H9 (cell line): ENCODE data around the gene CNPPD1. TPM values are rescaled to one million over a fixed set of nuclear protein-coding genes. Genes with fewer than 3 reads are reported as not detected.

Experiments
- DNase-seq: peaks from one replicate; pipeline ENCODE4 v3.0.0-alpha.2; 2017
- H2AFZ ChIP-seq: one replicate; pipeline ENCODE4 v1.6.1; 2013; ENCODE audit warnings: mild to moderate bottlenecking, low read length, control low read depth, moderate library complexity
- H2AK5ac ChIP-seq: 2 replicates; pipeline ENCODE4 v1.6.1; 2013; ENCODE audit warnings: low read length, control low read depth, mixed read lengths; ENCODE audit not compliant: insufficient read length
- H2BK120ac ChIP-seq: one replicate; pipeline ENCODE4 v1.6.1; 2013; ENCODE audit warnings: low read depth, mild to moderate bottlenecking, low read length, control low read depth, inconsistent platforms; ENCODE audit not compliant: poor library complexity, severe bottlenecking
- H2BK12ac ChIP-seq: 2 replicates; pipeline ENCODE4 v1.6.1; 2013; ENCODE audit warnings: low read length, control low read depth, mixed read lengths, low read depth; ENCODE audit not compliant: insufficient read length
- H2BK15ac ChIP-seq: 2 replicates; pipeline ENCODE4 v1.6.1; 2013; ENCODE audit warnings: low read depth, low read length, control low read depth
- H2BK20ac ChIP-seq: one replicate; pipeline ENCODE4 v1.6.1; 2013; ENCODE audit warnings: low read depth, mild to moderate bottlenecking, low read length, control low read depth, inconsistent platforms; ENCODE audit not compliant: poor library complexity, severe bottlenecking
- H2BK5ac ChIP-seq: 2 replicates; pipeline ENCODE4 v1.6.1; 2013; ENCODE audit warnings: low read length, control low read depth, mixed read lengths; ENCODE audit not compliant: insufficient read length
- H3K14ac ChIP-seq: 2 replicates; pipeline ENCODE4 v1.6.1; 2013; ENCODE audit warnings: low read length, control low read depth; ENCODE audit not compliant: insufficient read depth
- H3K18ac ChIP-seq: 2 replicates; pipeline ENCODE4 v1.6.1; 2013; ENCODE audit warnings: low read depth, mild to moderate bottlenecking, mixed read lengths, low read length, control low read depth; ENCODE audit not compliant: insufficient read length
- H3K23ac ChIP-seq: 2 replicates; pipeline ENCODE4 v1.6.1; 2013; ENCODE audit warnings: low read length, control low read depth, mixed read lengths, low read depth; ENCODE audit not compliant: insufficient read length
- H3K23me2 ChIP-seq: 2 replicates; pipeline ENCODE4 v1.6.1; 2013; ENCODE audit warnings: low read depth, mild to moderate bottlenecking, mixed read lengths, low read length, control low read depth; ENCODE audit not compliant: insufficient read length, poor library complexity, severe bottlenecking
- H3K27ac ChIP-seq: 2 replicates; pipeline ENCODE4 v1.5.1; 2013; ENCODE audit warnings: low read length, control low read depth, mixed read lengths, low read depth; ENCODE audit not compliant: insufficient read length
- H3K27me3 ChIP-seq: 2 replicates; pipeline ENCODE4 v1.6.1; 2013; ENCODE audit warnings: low read length, control low read depth, inconsistent platforms; ENCODE audit not compliant: insufficient read depth
- H3K4ac ChIP-seq: 2 replicates; pipeline ENCODE4 v1.6.1; 2013; ENCODE audit warnings: low read depth, mild to moderate bottlenecking, control low read depth, inconsistent platforms, low read length, moderate library complexity
- H3K4me1 ChIP-seq: 2 replicates; pipeline ENCODE4 v1.6.1; 2013; ENCODE audit warnings: low read length, control low read depth, inconsistent platforms; ENCODE audit not compliant: insufficient read depth
- H3K4me2 ChIP-seq: 2 replicates; pipeline ENCODE4 v1.6.1; 2013; ENCODE audit warnings: low read length, control low read depth, mixed read lengths; ENCODE audit not compliant: insufficient read length, insufficient read depth
- H3K56ac ChIP-seq: 2 replicates; pipeline ENCODE4 v1.6.1; 2013; ENCODE audit warnings: low read depth, mild to moderate bottlenecking, mixed read lengths, low read length, control low read depth; ENCODE audit not compliant: insufficient read length
- H3K79me1 ChIP-seq: 2 replicates; pipeline ENCODE4 v1.6.1; 2013; ENCODE audit warnings: low read depth, mild to moderate bottlenecking, moderate library complexity, low read length, control low read depth, inconsistent platforms; ENCODE audit not compliant: insufficient read depth, poor library complexity, severe bottlenecking
- H3K79me2 ChIP-seq: 2 replicates; pipeline ENCODE4 v1.6.1; 2013; ENCODE audit warnings: low read length, control low read depth, inconsistent platforms; ENCODE audit not compliant: insufficient read depth
- H3K9ac ChIP-seq: 2 replicates; pipeline ENCODE4 v1.6.1; 2013; ENCODE audit warnings: low read length, control low read depth, mixed read lengths; ENCODE audit not compliant: insufficient read length; ENCODE audit errors: extremely low read depth
- H3K9me3 ChIP-seq: one replicate; pipeline ENCODE4 v1.6.1; 2013; ENCODE audit warnings: low read depth, low read length, inconsistent platforms; ENCODE audit not compliant: control insufficient read depth
- H3T11ph ChIP-seq: one replicate; pipeline ENCODE4 v1.6.1; 2013; ENCODE audit warnings: mild to moderate bottlenecking, low read length, control low read depth, inconsistent platforms
- H4K20me1 ChIP-seq: one replicate; pipeline ENCODE4 v1.6.1; 2013; ENCODE audit not compliant: control insufficient read depth, insufficient read length, insufficient read depth
- H4K5ac ChIP-seq: 2 replicates; pipeline ENCODE4 v1.6.1; 2013; ENCODE audit warnings: low read depth, mild to moderate bottlenecking, mixed read lengths, low read length, control low read depth; ENCODE audit not compliant: insufficient read length
- H4K8ac ChIP-seq: replicated peaks from 2 replicates; pipeline ENCODE4 v1.6.1; 2013; ENCODE audit warnings: low read length, control low read depth, mixed read lengths, low read depth; ENCODE audit not compliant: insufficient read length
- H4K91ac ChIP-seq: 2 replicates; pipeline ENCODE4 v1.6.1; 2013; ENCODE audit warnings: low read depth, mild to moderate bottlenecking, moderate library complexity, mixed read lengths, low read length, control low read depth; ENCODE audit not compliant: insufficient read length
- H3K27ac Mint-ChIP-seq, 3 experiments: 2 replicates in 2 of 3; 3 replicates in 1 of 3; pipeline ENCODE4 v1.8.0; 2020 to 2021; ENCODE audit warnings: mixed read lengths in 3 of 3, mild to moderate bottlenecking in 1 of 3, moderate library complexity in 1 of 3
- H3K27me3 Mint-ChIP-seq: 2 replicates; pipeline ENCODE4 v1.8.0; 2021; ENCODE audit warnings: low read depth, mild to moderate bottlenecking, moderate library complexity, mixed read lengths
- H3K36me3 Mint-ChIP-seq, 3 experiments: 2 replicates in 2 of 3; 3 replicates in 1 of 3; pipeline ENCODE4 v1.8.0; 2020 to 2021; ENCODE audit warnings: low read depth in 3 of 3, mixed read lengths in 3 of 3; ENCODE audit not compliant: insufficient read depth in 1 of 3
- H3K4me1 Mint-ChIP-seq, 2 experiments: 2 replicates each; pipeline ENCODE4 v1.8.0; 2020; ENCODE audit warnings: mixed read lengths in 2 of 2
- H3K4me3 Mint-ChIP-seq, 2 experiments: 2 replicates in 1 of 2; 3 replicates in 1 of 2; pipeline ENCODE4 v1.8.0; 2020 to 2021; ENCODE audit warnings: mild to moderate bottlenecking in 2 of 2, mixed read lengths in 2 of 2, moderate library complexity in 1 of 2
- H3K9me3 Mint-ChIP-seq, 2 experiments: 2 replicates in 1 of 2; 3 replicates in 1 of 2; pipeline ENCODE4 v1.8.0; 2020; ENCODE audit warnings: mild to moderate bottlenecking in 2 of 2, mixed read lengths in 2 of 2, moderate library complexity in 1 of 2
- WGBS: extraction: QIAGEN DNeasy Blood & Tissue Kit; methylation state at CpG from one replicate; pipeline ENCODE4 v1.1.7; 2013; ENCODE audit warnings: missing lambda C conversion rate, low lambda C conversion rate, mixed read lengths; ENCODE audit not compliant: insufficient read length; ENCODE audit errors: extremely low coverage; 5-methylcytosine and 5-hydroxymethylcytosine counted together
- total RNA-seq: library from RNA; stranded (reverse); gene quantifications from 2 replicates; pipeline ENCODE4 v1.2.1, GENCODE V29; 2021
- TF ChIP-seq, protein P1 (sequence below): fragments of 200-600 bp; sonication (generic); conservative IDR thresholded peaks from 3 replicates; pipeline ENCODE4 v1.8.0; 2021; ENCODE audit warnings: antibody characterized with exemption, mild to moderate bottlenecking

CNPPD1 gene
- total RNA-seq, 1 experiment from 2014 or later, result 33.0 TPM

DNA sequence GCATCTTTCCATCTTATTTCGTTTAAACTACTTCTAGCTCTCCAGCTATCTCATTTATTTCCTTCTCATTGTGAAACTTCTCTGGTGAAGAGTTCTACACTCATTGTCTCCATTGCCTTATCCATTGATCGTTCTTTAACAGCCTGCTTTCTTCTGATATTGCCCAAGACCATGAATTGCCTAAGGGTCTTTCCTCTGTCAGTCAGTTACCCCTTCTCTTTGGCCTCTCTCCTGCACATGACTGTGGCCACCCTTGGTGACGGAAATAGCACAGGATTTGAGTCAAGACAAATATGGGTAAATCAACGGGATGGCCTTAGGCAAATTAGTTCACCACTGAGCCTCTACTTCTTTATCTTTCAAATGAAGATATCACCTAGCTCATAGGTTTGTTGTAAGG, 42.7 kb downstream of the CNPPD1 start:
- H3K9ac ChIP-seq, result no peak overlapping the region
- H3K4me3 Mint-ChIP-seq, result no peak overlapping the region
- H3K79me1 ChIP-seq, result no peaks in the 10 kb centered on the region
- no peaks in the 10 kb centered on the region for H3K36me3 Mint-ChIP-seq
- H3K56ac ChIP-seq, result no peak overlapping the region
- no peak overlapping the region for H2AK5ac ChIP-seq
- H3K4ac ChIP-seq, result no peak overlapping the region
- TF ChIP-seq, protein P1, sequence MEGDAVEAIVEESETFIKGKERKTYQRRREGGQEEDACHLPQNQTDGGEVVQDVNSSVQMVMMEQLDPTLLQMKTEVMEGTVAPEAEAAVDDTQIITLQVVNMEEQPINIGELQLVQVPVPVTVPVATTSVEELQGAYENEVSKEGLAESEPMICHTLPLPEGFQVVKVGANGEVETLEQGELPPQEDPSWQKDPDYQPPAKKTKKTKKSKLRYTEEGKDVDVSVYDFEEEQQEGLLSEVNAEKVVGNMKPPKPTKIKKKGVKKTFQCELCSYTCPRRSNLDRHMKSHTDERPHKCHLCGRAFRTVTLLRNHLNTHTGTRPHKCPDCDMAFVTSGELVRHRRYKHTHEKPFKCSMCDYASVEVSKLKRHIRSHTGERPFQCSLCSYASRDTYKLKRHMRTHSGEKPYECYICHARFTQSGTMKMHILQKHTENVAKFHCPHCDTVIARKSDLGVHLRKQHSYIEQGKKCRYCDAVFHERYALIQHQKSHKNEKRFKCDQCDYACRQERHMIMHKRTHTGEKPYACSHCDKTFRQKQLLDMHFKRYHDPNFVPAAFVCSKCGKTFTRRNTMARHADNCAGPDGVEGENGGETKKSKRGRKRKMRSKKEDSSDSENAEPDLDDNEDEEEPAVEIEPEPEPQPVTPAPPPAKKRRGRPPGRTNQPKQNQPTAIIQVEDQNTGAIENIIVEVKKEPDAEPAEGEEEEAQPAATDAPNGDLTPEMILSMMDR, result no peak
- H3K27ac Mint-ChIP-seq, result no peak overlapping the region
- no peaks in the 10 kb centered on the region for H3K23me2 ChIP-seq
- no peak overlapping the region for H2BK20ac ChIP-seq
- H3K14ac ChIP-seq, result no peak overlapping the region
- no peaks in the 10 kb centered on the region for H3K27me3 Mint-ChIP-seq
- no peak overlapping the region for H2BK120ac ChIP-seq
- H3K79me2 ChIP-seq, result no peaks in the 10 kb centered on the region
- no peaks in the 10 kb centered on the region for H4K20me1 ChIP-seq
- WGBS, result no CpG with 5 or more reads among the region's 4 CpGs
- peaks cover 2% of the 10 kb centered on the region; the same call in 1 of the 2 replicates for H3K4me1 ChIP-seq
- H4K5ac ChIP-seq, result no peak overlapping the region
- H2BK12ac ChIP-seq, result no peak overlapping the region
- no peak overlapping the region for H3T11ph ChIP-seq
- no peak overlapping the region for H4K91ac ChIP-seq
- H2BK5ac ChIP-seq, result no peak overlapping the region
- H3K4me2 ChIP-seq, result no peak overlapping the region
- peaks cover 0 to 2% of the 10 kb centered on the region in 2 experiments; a peak in 2 of 4 replicates for H3K4me1 Mint-ChIP-seq
- H2AFZ ChIP-seq, result no peak overlapping the region
- no peak overlapping the region for H3K27ac ChIP-seq
- DNase-seq, result no peak
- no peaks in the 10 kb centered on the region for H3K9me3 Mint-ChIP-seq
- no peak overlapping the region for H2BK15ac ChIP-seq
- H3K9me3 ChIP-seq, result no peaks in the 10 kb centered on the region
- no peak overlapping the region for H4K8ac ChIP-seq
- no peak overlapping the region for H3K18ac ChIP-seq
- no peak overlapping the region for H3K23ac ChIP-seq
- H3K27me3 ChIP-seq, result no peaks in the 10 kb centered on the region
